HCT116 (cell line): ENCODE data around the gene CADPS. TPM values are rescaled to one million over a fixed set of nuclear protein-coding genes. Genes with fewer than 3 reads are reported as not detected.

Experiments
- ATAC-seq: fragments of 200-7000 bp; cut with Tn5 transposase; 2 replicates; pipeline ENCODE4 v1.9.1; 2020; ENCODE audit warnings: mild to moderate bottlenecking, moderate library complexity
- BruUV-seq: library from RNA; stranded (reverse); fragments of 400-500 nt; replicated peaks from 2 replicates; lab custom pipeline; 2021; lab: Mats Ljungman, UMichigan
- CTCF ChIA-PET: fragments of 300-600 bp; sonication (Branson Sonifier 250); formaldehyde crosslinking; loops from one replicate; lab custom pipeline; 2021; ENCODE audit warnings: antibody characterized with exemption; lab: Charles Lee
- POLR2A ChIA-PET: fragments of 300-600, 350-600 bp; sonication (Branson Sonifier 250); formaldehyde crosslinking; loops from one replicate; lab custom pipeline; 2021; ENCODE audit warnings: antibody characterized with exemption; lab: Charles Lee
- RAD21 ChIA-PET, 2 experiments: fragments of 300-600 bp; sonication (Branson Sonifier 250); formaldehyde crosslinking; loops; one replicate each; lab custom pipeline; 2023; ENCODE audit warnings: low total read pairs in 2 of 2; ENCODE audit not compliant: uncharacterized antibody in 2 of 2, unreplicated experiment in 2 of 2, low non-redundant PET in 1 of 2; lab: Charles Lee
- DNase-seq: peaks from one replicate; pipeline ENCODE4 v3.0.0-alpha.2; 2010; ENCODE audit warnings: low read depth, low spot score
- H2AFZ ChIP-seq: fragments of 200-600 bp; shearing (Covaris generic), sonication (generic); 2 replicates; pipeline ENCODE4 v1.6.1; 2017; ENCODE audit warnings: low read depth, mixed run types, mixed read lengths, antibody characterized with exemption, low read length; ENCODE audit not compliant: poor library complexity, severe bottlenecking
- H3K27ac ChIP-seq: 2 replicates; pipeline ENCODE4 v1.5.1; 2012; ENCODE audit warnings: low read depth, low read length
- H3K27me3 ChIP-seq: fragments of 200-600 bp; sonication (generic); 2 replicates; pipeline ENCODE4 v1.6.1; 2016; ENCODE audit warnings: mixed run types, low read length, mixed read lengths; ENCODE audit not compliant: insufficient read depth
- H3K36me3 ChIP-seq, 2 experiments: fragments of 200-500 bp in 1 of 2; fragments of 200-600 bp in 1 of 2; sonication (Bioruptor generic) in 1 of 2; sonication (generic) in 1 of 2; 2 replicates each; pipeline versions ENCODE4 v1.5.1 to v1.6.1; 2014 to 2016; ENCODE audit warnings: low read length in 2 of 2, inconsistent platforms in 1 of 2, mixed read lengths in 1 of 2, mixed run types in 1 of 2; ENCODE audit not compliant: insufficient read depth in 2 of 2, control insufficient read depth in 1 of 2
- H3K4me1 ChIP-seq, 2 experiments: fragments of 200-600 bp in 1 of 2; sonication (generic) in 1 of 2; 2 replicates each; pipeline versions ENCODE4 v1.5.1 to v1.6.1; 2012 to 2017; ENCODE audit warnings: low read length in 2 of 2, inconsistent platforms in 1 of 2, mild to moderate bottlenecking in 1 of 2, mixed read lengths in 1 of 2, mixed run types in 1 of 2, moderate library complexity in 1 of 2; ENCODE audit not compliant: insufficient read depth in 2 of 2, control insufficient read depth in 1 of 2
- H3K4me2 ChIP-seq: fragments of 200-600 bp; sonication (generic); 2 replicates; pipeline ENCODE4 v1.6.1; 2017; ENCODE audit warnings: mixed run types, low read length, mixed read lengths
- H3K4me3 ChIP-seq, 2 experiments: fragments of 200-600 bp in 1 of 2; sonication (generic) in 1 of 2; replicated peaks in 1 of 2; 2 replicates each; pipeline ENCODE4 v1.5.1; 2011 to 2016; ENCODE audit warnings: low read length in 2 of 2, control low read depth in 1 of 2, low read depth in 1 of 2, mild to moderate bottlenecking in 1 of 2, mixed read lengths in 1 of 2, mixed run types in 1 of 2
- H3K79me2 ChIP-seq: fragments of 200-600 bp; sonication (generic); 2 replicates; pipeline ENCODE4 v1.6.1; 2017; ENCODE audit warnings: mild to moderate bottlenecking, mixed run types, low read length, moderate library complexity, mixed read lengths; ENCODE audit not compliant: insufficient read depth
- H3K9ac ChIP-seq: fragments of 200-600 bp; sonication (generic); 2 replicates; pipeline ENCODE4 v1.6.1; 2016; ENCODE audit warnings: low read length, mixed read lengths
- H3K9me2 ChIP-seq: fragments of 200-600 bp; sonication (generic), shearing (Covaris generic); 2 replicates; pipeline ENCODE4 v1.6.1; 2017; ENCODE audit warnings: mixed run types, mild to moderate bottlenecking, moderate library complexity; ENCODE audit not compliant: insufficient read depth
- H3K9me3 ChIP-seq, 2 experiments: fragments of 200-500 bp in 1 of 2; fragments of 200-600 bp in 1 of 2; sonication (Bioruptor generic) in 1 of 2; sonication (generic) in 1 of 2; 2 replicates each; pipeline ENCODE4 v1.6.1; 2014 to 2017; ENCODE audit warnings: low read length in 2 of 2, mixed read lengths in 2 of 2, inconsistent platforms in 1 of 2, low read depth in 1 of 2, mild to moderate bottlenecking in 1 of 2, mixed run types in 1 of 2, moderate library complexity in 1 of 2; ENCODE audit not compliant: control insufficient read depth in 1 of 2, insufficient read depth in 1 of 2
- H4K20me1 ChIP-seq: fragments of 200-600 bp; sonication (generic), shearing (Covaris generic); 2 replicates; pipeline ENCODE4 v1.6.1; 2017; ENCODE audit warnings: mixed run types, mild to moderate bottlenecking, moderate library complexity; ENCODE audit not compliant: insufficient read depth
- CBX3 ChIP-seq: IDR thresholded peaks from 2 replicates; pipeline ENCODE4 v1.6.1; 2012; ENCODE audit warnings: low read depth
- CEBPB ChIP-seq: IDR thresholded peaks from 2 replicates; pipeline ENCODE4 v1.6.1; 2012; ENCODE audit warnings: low read depth
- EGR1 ChIP-seq: IDR thresholded peaks from 2 replicates; pipeline ENCODE4 v1.6.1; 2012; ENCODE audit warnings: low read depth
- ELF1 ChIP-seq: IDR thresholded peaks from 2 replicates; pipeline ENCODE4 v1.6.1; 2012; ENCODE audit warnings: low read depth, borderline replicate concordance
- EZH2 ChIP-seq: fragments of 200-600 bp; sonication (generic); IDR thresholded peaks from 2 replicates; pipeline ENCODE4 v1.6.1; 2017; ENCODE audit warnings: antibody characterized with exemption, mixed run types
- FOSL1 ChIP-seq: IDR thresholded peaks from 2 replicates; pipeline ENCODE4 v1.6.1; 2012; ENCODE audit warnings: low read depth
- JUND ChIP-seq: IDR thresholded peaks from 2 replicates; pipeline ENCODE4 v1.6.1; 2012
- POLR2A ChIP-seq: IDR thresholded peaks from 2 replicates; pipeline ENCODE4 v1.7.0; 2011; ENCODE audit warnings: borderline replicate concordance; ENCODE audit not compliant: insufficient read depth, insufficient read length; ENCODE audit errors: extremely low read depth
- RAD21 ChIP-seq: IDR thresholded peaks from 2 replicates; pipeline ENCODE4 v1.6.1; 2012; ENCODE audit warnings: low read depth, mild to moderate bottlenecking
- SIN3A ChIP-seq: IDR thresholded peaks from 2 replicates; pipeline ENCODE4 v1.6.1; 2012; ENCODE audit warnings: low read depth
- SP1 ChIP-seq: IDR thresholded peaks from 2 replicates; pipeline ENCODE4 v1.6.1; 2012; ENCODE audit warnings: low read depth
- SRF ChIP-seq: IDR thresholded peaks from 2 replicates; pipeline ENCODE4 v1.6.1; 2012; ENCODE audit warnings: low read depth
- YY1 ChIP-seq: IDR thresholded peaks from 2 replicates; pipeline ENCODE4 v1.6.1; 2011; ENCODE audit warnings: low read length, low read depth, moderate library complexity, mild to moderate bottlenecking; ENCODE audit not compliant: insufficient replicate concordance; ENCODE audit errors: extremely low read depth
- ZNF274 ChIP-seq: fragments of 200-500 bp; sonication (Bioruptor generic); IDR thresholded peaks from 2 replicates; pipeline ENCODE4 v1.6.1; 2014; ENCODE audit warnings: mild to moderate bottlenecking, low read depth, low read length, inconsistent platforms
- intact Hi-C: fragments of 100-400 bp; cut with micrococcal nuclease; formaldehyde crosslinking; loops from 2 replicates; pipeline ENCODE4 v1.10.0; 2022
- total RNA-seq: library from RNA; stranded (reverse); gene quantifications from one replicate; pipeline ENCODE4 v1.2.1, GENCODE V29; 2021; ENCODE audit not compliant: unreplicated experiment
- TF ChIP-seq, protein P1 (sequence below): IDR thresholded peaks from 2 replicates; pipeline ENCODE4 v1.6.1; 2012
- TF ChIP-seq, protein P2 (sequence below): IDR thresholded peaks from 2 replicates; pipeline ENCODE4 v1.6.1; 2012
- TF ChIP-seq, protein P3 (sequence below), 3 experiments: fragments of 200-600 bp in 1 of 3; sonication (generic) in 1 of 3; IDR thresholded peaks in 2 of 3; conservative IDR thresholded peaks in 1 of 3; 2 replicates each; pipeline ENCODE4 v1.5.1; 2012 to 2017; ENCODE audit warnings: low read depth in 2 of 3, low read length in 2 of 3, antibody characterized with exemption in 1 of 3, borderline replicate concordance in 1 of 3, control low read depth in 1 of 3, mild to moderate bottlenecking in 1 of 3, mixed read lengths in 1 of 3, mixed run types in 1 of 3, moderate library complexity in 1 of 3; ENCODE audit not compliant: insufficient read depth in 1 of 3
- TF ChIP-seq, protein P4 (sequence below): IDR thresholded peaks from 2 replicates; pipeline ENCODE4 v1.6.1; 2012; ENCODE audit warnings: low read depth

Gene CADPS
- total RNA-seq, 1 experiment from 2014 or later, result not detected

DNA sequence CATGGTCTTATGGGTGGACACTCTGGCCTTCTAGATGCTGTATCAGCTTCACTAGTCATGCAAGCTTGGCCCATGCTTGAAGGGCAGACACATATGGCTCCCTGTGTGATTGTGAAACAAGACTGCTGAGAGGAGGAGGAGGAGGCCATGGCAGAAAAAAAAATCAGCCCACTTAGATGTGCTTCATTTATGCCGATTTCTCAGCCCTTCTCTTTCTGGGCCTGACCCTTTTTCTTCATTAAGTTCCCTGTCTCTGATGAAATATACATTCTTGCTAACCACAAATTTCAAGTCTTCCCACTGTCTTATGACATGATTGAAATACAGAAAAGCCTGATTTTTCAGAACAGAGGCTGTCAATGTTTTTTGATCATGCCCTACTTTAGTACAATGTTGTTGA, 288.9 kb downstream of the CADPS start (continued):
- no peak for TF ChIP-seq ELF1
- TF ChIP-seq, protein P1, sequence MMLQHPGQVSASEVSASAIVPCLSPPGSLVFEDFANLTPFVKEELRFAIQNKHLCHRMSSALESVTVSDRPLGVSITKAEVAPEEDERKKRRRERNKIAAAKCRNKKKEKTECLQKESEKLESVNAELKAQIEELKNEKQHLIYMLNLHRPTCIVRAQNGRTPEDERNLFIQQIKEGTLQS, result no peak
- TF ChIP-seq EGR1, result no peak
- TF ChIP-seq CEBPB, result no peak
- TF ChIP-seq EZH2, result no peak
- no peak for TF ChIP-seq SIN3A
- TF ChIP-seq, protein P2, sequence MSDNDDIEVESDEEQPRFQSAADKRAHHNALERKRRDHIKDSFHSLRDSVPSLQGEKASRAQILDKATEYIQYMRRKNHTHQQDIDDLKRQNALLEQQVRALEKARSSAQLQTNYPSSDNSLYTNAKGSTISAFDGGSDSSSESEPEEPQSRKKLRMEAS, result no peak

DNA sequence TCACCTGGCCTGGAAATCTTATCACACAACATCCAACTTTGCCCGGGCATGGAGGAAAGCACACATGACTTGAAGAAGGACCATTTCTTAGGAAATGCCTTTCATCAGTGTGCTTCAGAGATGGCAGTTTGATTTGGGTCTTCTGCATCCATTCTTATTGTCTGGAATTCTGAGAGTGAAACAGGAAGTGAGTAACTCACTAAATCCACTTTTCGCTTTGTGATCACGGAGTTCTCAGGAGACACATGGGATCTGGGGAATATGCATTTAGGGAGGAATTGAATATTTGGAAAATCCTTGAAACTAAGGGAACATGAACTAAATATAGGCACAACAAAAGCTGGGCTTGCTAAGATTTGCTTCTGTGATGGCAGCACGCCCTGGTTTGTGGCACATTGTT, 289.4 kb downstream of the CADPS start:
- no peaks in the 10 kb centered on the region for H3K4me1 ChIP-seq
- H3K9ac ChIP-seq, result no peak overlapping the region
- RAD21 ChIA-PET, result no interaction called here
- H3K79me2 ChIP-seq, result no peaks in the 10 kb centered on the region
- no peak for DNase-seq
- no peaks in the 10 kb centered on the region for H3K36me3 ChIP-seq
- 0 out of 2 replicates have a peak, but pooled peaks cover 6% of the 10 kb centered on the region for H3K27me3 ChIP-seq
- intact Hi-C loops, result no loop called here
- H3K27ac ChIP-seq, result no peak overlapping the region
- TF ChIP-seq POLR2A (no peak), FOSL1 (no peak), ELF1 (no peak), ZNF274 (no peak), SRF (no peak), YY1 (no peak), RAD21 (no peak), JUND (no peak), CBX3 (no peak), SIN3A (no peak), SP1 (no peak), EGR1 (no peak)
- TF ChIP-seq, protein P3, sequence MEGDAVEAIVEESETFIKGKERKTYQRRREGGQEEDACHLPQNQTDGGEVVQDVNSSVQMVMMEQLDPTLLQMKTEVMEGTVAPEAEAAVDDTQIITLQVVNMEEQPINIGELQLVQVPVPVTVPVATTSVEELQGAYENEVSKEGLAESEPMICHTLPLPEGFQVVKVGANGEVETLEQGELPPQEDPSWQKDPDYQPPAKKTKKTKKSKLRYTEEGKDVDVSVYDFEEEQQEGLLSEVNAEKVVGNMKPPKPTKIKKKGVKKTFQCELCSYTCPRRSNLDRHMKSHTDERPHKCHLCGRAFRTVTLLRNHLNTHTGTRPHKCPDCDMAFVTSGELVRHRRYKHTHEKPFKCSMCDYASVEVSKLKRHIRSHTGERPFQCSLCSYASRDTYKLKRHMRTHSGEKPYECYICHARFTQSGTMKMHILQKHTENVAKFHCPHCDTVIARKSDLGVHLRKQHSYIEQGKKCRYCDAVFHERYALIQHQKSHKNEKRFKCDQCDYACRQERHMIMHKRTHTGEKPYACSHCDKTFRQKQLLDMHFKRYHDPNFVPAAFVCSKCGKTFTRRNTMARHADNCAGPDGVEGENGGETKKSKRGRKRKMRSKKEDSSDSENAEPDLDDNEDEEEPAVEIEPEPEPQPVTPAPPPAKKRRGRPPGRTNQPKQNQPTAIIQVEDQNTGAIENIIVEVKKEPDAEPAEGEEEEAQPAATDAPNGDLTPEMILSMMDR (IDR thresholded peaks at IDR 0.05 in 2 of 3, conservative IDR thresholded peaks at IDR 0.05 in 1 of 3; ENCODE audit: borderline replicate concordance in 1 of 3, insufficient read depth in 1 of 3, low read depth in 2 of 3, low read length in 2 of 3), result no peak
- TF ChIP-seq, protein P1, result no peak
- TF ChIP-seq, protein P4, sequence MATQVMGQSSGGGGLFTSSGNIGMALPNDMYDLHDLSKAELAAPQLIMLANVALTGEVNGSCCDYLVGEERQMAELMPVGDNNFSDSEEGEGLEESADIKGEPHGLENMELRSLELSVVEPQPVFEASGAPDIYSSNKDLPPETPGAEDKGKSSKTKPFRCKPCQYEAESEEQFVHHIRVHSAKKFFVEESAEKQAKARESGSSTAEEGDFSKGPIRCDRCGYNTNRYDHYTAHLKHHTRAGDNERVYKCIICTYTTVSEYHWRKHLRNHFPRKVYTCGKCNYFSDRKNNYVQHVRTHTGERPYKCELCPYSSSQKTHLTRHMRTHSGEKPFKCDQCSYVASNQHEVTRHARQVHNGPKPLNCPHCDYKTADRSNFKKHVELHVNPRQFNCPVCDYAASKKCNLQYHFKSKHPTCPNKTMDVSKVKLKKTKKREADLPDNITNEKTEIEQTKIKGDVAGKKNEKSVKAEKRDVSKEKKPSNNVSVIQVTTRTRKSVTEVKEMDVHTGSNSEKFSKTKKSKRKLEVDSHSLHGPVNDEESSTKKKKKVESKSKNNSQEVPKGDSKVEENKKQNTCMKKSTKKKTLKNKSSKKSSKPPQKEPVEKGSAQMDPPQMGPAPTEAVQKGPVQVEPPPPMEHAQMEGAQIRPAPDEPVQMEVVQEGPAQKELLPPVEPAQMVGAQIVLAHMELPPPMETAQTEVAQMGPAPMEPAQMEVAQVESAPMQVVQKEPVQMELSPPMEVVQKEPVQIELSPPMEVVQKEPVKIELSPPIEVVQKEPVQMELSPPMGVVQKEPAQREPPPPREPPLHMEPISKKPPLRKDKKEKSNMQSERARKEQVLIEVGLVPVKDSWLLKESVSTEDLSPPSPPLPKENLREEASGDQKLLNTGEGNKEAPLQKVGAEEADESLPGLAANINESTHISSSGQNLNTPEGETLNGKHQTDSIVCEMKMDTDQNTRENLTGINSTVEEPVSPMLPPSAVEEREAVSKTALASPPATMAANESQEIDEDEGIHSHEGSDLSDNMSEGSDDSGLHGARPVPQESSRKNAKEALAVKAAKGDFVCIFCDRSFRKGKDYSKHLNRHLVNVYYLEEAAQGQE, result no peak
- no peak overlapping the region for H3K4me3 ChIP-seq
- H3K9me3 ChIP-seq, result no peaks in the 10 kb centered on the region
- CTCF ChIA-PET, result no interaction called here
- ATAC-seq, result no peak
- H3K9me2 ChIP-seq, result no peaks in the 10 kb centered on the region
- no TSS peak for BruUV-seq
- H3K4me2 ChIP-seq, result no peak overlapping the region
- H4K20me1 ChIP-seq, result no peaks in the 10 kb centered on the region
- POLR2A ChIA-PET, result no interaction called here
- no peak overlapping the region for H2AFZ ChIP-seq
